KBM-7 (cell line): ENCODE results near the gene DGKH.

ENCODE experiments used
- DNase-seq: peaks from one replicate; pipeline ENCODE4 v3.0.0-alpha.2; 2015
- in situ Hi-C: fragments of 300-500 bp; cut with MboI; formaldehyde crosslinking; loops from 2 replicates; pipeline ENCODE4 v1.14.3; 2020; ENCODE audit warnings: low sequenced_read_pairs, low pct_unique_long_range_greater_than_20kb, mixed read lengths

Gene DGKH

GRCh38 chr13:42283574-42283973 is 235.1 kb downstream of the DGKH start:
- no peak for DNase-seq
- in situ Hi-C loops, result no loop called here

GRCh38 chr13:42284068-42284467 is 235.6 kb downstream of the DGKH start:
- in situ Hi-C loops, result no loop called here
- no peak for DNase-seq
